ENCODE measurements around the gene EIF3D. TPM values are rescaled to one million over a fixed set of nuclear protein-coding genes. Genes with fewer than 3 reads are reported as not detected.
A peak's percentile ranks its signal among the peaks of the same experiment; 100 is the strongest.

EIF3D gene
- total RNA-seq, 1 donor from 2014 or later, result 133 TPM

DNA sequence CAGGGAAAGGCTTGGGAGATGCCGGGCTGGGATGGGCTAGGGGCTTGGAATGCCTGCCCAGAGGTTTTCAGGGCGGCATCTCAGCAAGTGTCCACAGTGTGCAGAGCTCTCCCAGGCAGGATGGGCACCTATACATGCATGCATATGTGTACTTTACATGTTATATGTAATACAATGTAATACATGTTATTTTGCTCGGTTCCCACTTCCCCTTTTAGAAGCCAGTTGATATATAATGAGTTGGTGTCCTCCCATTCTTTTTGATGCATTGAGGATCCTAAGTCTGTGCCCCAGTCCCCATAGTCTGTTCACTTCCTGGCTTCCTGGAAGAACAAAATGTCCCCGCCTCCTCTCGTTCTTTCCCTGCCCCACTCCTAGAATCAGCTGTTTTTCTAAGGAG is 20.1 kb upstream of the EIF3D start:
- TF ChIP-seq, protein P1, sequence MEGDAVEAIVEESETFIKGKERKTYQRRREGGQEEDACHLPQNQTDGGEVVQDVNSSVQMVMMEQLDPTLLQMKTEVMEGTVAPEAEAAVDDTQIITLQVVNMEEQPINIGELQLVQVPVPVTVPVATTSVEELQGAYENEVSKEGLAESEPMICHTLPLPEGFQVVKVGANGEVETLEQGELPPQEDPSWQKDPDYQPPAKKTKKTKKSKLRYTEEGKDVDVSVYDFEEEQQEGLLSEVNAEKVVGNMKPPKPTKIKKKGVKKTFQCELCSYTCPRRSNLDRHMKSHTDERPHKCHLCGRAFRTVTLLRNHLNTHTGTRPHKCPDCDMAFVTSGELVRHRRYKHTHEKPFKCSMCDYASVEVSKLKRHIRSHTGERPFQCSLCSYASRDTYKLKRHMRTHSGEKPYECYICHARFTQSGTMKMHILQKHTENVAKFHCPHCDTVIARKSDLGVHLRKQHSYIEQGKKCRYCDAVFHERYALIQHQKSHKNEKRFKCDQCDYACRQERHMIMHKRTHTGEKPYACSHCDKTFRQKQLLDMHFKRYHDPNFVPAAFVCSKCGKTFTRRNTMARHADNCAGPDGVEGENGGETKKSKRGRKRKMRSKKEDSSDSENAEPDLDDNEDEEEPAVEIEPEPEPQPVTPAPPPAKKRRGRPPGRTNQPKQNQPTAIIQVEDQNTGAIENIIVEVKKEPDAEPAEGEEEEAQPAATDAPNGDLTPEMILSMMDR (IDR thresholded peaks at IDR 0.05), result no peak
- peaks cover 16% of the 10 kb centered on the region for H3K27me3 ChIP-seq (ENCODE audit: low read depth)
- intact Hi-C loops (cut with DNase I), result no loop called here

DNA sequence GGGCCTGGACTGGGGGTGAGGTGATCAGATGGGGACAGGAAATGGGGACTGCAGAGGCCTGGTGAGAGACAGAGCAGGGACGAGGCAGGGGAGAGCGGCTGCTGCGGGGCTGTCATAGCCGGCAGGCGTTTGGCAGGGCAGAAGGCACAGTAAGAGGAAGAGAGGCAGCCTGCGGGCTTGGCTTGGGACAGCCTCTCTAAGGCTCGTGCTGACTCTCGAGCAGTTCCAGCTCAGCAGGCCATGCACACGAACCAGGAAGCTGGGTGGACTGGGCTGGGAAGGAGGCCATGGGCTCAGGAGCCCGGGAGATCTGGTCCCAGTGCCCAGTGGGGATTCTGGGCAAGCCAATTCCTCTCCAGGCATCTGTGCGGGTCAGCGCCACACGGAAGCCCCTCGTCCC is 19.6 kb upstream of the EIF3D start:
- no peaks in the 10 kb centered on the region for H3K4me1 ChIP-seq
- TF ChIP-seq, protein P1 (IDR thresholded peaks at IDR 0.05), result no peak
- H3K4me3 ChIP-seq, result no peak overlapping the region
- peaks cover 14% of the 10 kb centered on the region for H3K27me3 ChIP-seq (ENCODE audit: low read depth)
- H3K27ac ChIP-seq, result no peak overlapping the region
- DNase-seq (no peak), ATAC-seq (no peak)
- H3K36me3 ChIP-seq, result no peaks in the 10 kb centered on the region
- intact Hi-C loops (cut with DNase I), result no loop called here
- no peaks in the 10 kb centered on the region for H3K9me3 ChIP-seq

More for the DNA sequence above, 20.1 kb upstream of the EIF3D start:
- Histone ChIP-seq H3K36me3 (no peaks in the 10 kb centered on the region), H3K4me1 (no peaks in the 10 kb centered on the region), H3K9me3 (no peaks in the 10 kb centered on the region), H3K27ac (no peak overlapping the region), H3K4me3 (no peak overlapping the region)
- ATAC-seq (no peak), DNase-seq (no peak)

DNA sequence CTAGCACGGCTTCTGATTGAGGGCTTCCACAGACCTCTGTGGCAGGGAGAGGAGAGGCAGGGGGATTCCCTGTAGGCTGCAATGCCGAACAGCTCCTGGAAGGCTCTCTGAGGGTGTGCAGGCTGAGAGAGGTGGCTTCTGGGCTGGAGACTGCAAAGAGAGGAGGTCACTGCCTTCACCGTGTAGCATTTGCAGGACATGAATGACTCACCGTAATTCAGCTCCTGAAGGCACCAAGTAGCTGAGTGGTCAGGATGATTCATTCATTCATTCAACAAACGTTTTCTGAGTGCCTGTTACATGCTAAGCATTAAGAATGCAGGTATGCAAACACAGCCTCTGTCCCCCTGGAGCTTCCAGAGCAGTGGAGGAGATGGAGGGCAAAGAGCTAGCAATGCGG is 18.0 kb upstream of the EIF3D start:
- TF ChIP-seq, protein P1 (IDR thresholded peaks at IDR 0.05), result no peak
- H3K9me3 ChIP-seq, result no peaks in the 10 kb centered on the region
- no peak overlapping the region for H3K4me3 ChIP-seq
- DNase-seq (no peak), ATAC-seq (no peak)
- H3K27ac ChIP-seq, result no peak overlapping the region
- H3K36me3 ChIP-seq, result no peaks in the 10 kb centered on the region
- intact Hi-C loops (cut with DNase I), result no loop called here
- H3K27me3 ChIP-seq (ENCODE audit: low read depth), result peaks cover 14% of the 10 kb centered on the region
- H3K4me1 ChIP-seq, result no peaks in the 10 kb centered on the region

DNA sequence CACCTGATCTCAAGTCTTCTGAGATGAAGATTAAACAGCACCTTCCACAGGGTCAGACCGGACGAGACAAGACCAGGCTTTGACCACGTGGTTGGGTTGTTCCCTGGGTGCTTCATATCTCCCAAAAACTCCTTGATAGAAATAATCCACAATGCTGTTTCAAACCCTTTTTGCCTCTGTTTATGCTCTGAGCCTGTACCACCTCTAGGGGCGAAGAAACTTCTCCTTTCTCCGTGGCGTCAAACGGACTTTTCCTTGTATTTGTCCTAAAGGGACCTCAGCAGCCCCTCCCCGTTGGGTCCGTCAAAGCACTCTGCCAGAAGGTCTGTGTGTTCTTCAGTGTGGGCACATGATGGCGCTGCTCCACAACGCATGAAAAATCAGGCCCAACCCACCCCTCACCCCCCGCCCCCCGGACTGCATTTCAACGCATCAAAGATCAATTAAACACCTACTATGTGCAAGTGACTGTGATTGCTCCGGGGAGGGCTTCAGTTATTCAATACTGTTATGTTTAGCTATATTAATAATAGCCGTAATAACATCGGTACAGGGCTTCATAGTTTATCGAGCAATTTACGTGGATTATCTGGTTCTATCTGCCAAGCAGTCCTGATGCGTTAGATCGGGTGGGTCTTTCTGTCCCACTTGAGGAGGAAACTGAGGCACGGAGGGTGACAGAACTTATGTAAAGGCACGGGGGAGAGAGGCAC is 17.3 kb upstream of the EIF3D start:
- Histone ChIP-seq H3K27ac (no peak overlapping the region), H3K36me3 (no peaks in the 10 kb centered on the region), H3K27me3 (ENCODE audit: low read depth) (peaks cover 12% of the 10 kb centered on the region), H3K4me1 (no peaks in the 10 kb centered on the region), H3K9me3 (no peaks in the 10 kb centered on the region), H3K4me3 (no peak overlapping the region)
- DNase-seq (no peak), ATAC-seq (peak; percentile 65 to 69)
- TF ChIP-seq, protein P1 (IDR thresholded peaks at IDR 0.05), result peak; percentile 38
- intact Hi-C loops (cut with DNase I), result no loop called here

DNA sequence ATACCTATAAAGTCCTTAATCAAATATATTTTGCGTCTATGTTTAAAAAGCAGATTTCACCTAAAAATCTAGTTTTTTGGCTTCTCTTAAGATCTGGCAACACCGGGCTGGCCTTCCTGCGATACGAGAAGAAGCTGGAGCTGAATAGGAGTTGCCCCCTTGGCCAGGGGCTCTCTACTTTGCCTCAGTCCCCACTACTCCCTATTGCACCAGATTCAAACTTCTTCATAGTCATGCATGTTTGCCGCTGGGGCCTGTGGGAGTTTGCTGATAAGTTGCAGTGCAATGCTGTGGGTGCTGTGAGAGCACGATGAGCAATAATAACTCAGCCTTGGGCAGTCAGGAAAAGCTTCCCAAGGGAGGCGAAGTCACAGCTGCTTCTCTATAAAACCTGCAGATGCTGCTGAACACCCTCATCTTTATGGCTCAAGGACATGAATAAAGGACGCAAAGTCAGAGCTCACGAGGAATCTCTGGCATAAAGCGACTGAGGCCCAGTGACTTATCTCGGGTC is 15.2 kb upstream of the EIF3D start:
- DNase-seq, result no peak

More for the DNA sequence above, 15.2 kb upstream of the EIF3D start:
- Histone ChIP-seq H3K27ac (no peak overlapping the region), H3K4me1 (no peaks in the 10 kb centered on the region), H3K9me3 (no peaks in the 10 kb centered on the region), H3K4me3 (no peak overlapping the region), H3K27me3 (ENCODE audit: low read depth) (no peaks in the 10 kb centered on the region), H3K36me3 (no peaks in the 10 kb centered on the region)
- intact Hi-C loops (cut with DNase I), result no loop called here
- no peak for ATAC-seq
- TF ChIP-seq, protein P1 (IDR thresholded peaks at IDR 0.05), result no peak
